ENCODE data around the gene CDR2L.

The CDR2L gene

GRCh38 chr17:74961657-74962350 lies 25.6 kb upstream of the CDR2L start:
- H3K27me3 ChIP-seq = peaks cover 0 to 28% of the 10 kb centered on the region in 2 donors
- no peak overlapping the region for H3K27ac ChIP-seq
- H3K36me3 ChIP-seq = no peaks in the 10 kb centered on the region

GRCh38 chr17:74962622-74963394 lies 24.6 kb upstream of the CDR2L start:
- no peak for TF ChIP-seq CTCF (IDR thresholded peaks at IDR 0.05)
- no peak for DNase-seq
- Histone ChIP-seq H3K36me3 (no peaks in the 10 kb centered on the region), H3K4me1 (peaks cover 0 to 7% (median 0%) of the 10 kb centered on the region in 4 donors), H3K27ac (no peak overlapping the region), H3K9me3 (no peaks in the 10 kb centered on the region), H3K4me3 (no peak overlapping the region), H3K27me3 (peaks cover 0 to 28% of the 10 kb centered on the region in 2 donors)
- intact Hi-C loops (cut with DNase I; ENCODE audit: low total_unique reads) = loop anchor here (5.0 to 10.0 kb wide), 2 partner anchors 49 to 242 kb away; partner anchors contain the start of genes MRPL58 and NUP85

More at GRCh38 chr17:74961657-74962350, 25.6 kb upstream of the CDR2L start:
- Histone ChIP-seq H3K4me1 (peaks cover 0 to 7% (median 0%) of the 10 kb centered on the region in 4 donors), H3K9me3 (no peaks in the 10 kb centered on the region), H3K4me3 (no peak overlapping the region)
- intact Hi-C loops (cut with DNase I; ENCODE audit: low total_unique reads) = loop anchor here (5.0 to 10.0 kb wide), 2 partner anchors 50 to 243 kb away; partner anchors contain the start of genes MRPL58 and NUP85
- peak; percentile 84 to 91 for DNase-seq
- TF ChIP-seq CTCF (IDR thresholded peaks at IDR 0.05) = peak; percentile 75 to 86

- intact Hi-C loops (cut with DNase I; ENCODE audit: low total_unique reads) = loop anchor here (5.0 to 10.0 kb wide), 2 partner anchors 49 to 241 kb away; partner anchors contain the start of genes MRPL58 and NUP85
- H3K36me3 ChIP-seq = no peaks in the 10 kb centered on the region
- H3K9me3 ChIP-seq = no peaks in the 10 kb centered on the region
- peaks cover 0 to 21% of the 10 kb centered on the region in 2 donors for H3K27me3 ChIP-seq
- H3K27ac ChIP-seq = no peak overlapping the region
- TF ChIP-seq CTCF (IDR thresholded peaks at IDR 0.05) = no peak
- no peak for DNase-seq
- peaks cover 0 to 13% (median 0%) of the 10 kb centered on the region in 4 donors for H3K4me1 ChIP-seq
- no peak overlapping the region for H3K4me3 ChIP-seq
Observed at GRCh38 chr17:74963656-74964055, 23.8 kb upstream of the CDR2L start.

GRCh38 chr17:74964246-74964761 lies 23.1 kb upstream of the CDR2L start:
- Histone ChIP-seq H3K4me3 (no peak overlapping the region), H3K9me3 (no peaks in the 10 kb centered on the region), H3K27ac (no peak overlapping the region), H3K27me3 (peaks cover 0 to 26% of the 10 kb centered on the region in 2 donors), H3K36me3 (no peaks in the 10 kb centered on the region), H3K4me1 (peaks cover 0 to 15% (median 0%) of the 10 kb centered on the region in 4 donors)
- intact Hi-C loops (cut with DNase I; ENCODE audit: low total_unique reads) = loop anchor here (5.0 to 10.0 kb wide), 2 partner anchors 48 to 240 kb away; partner anchors contain the start of genes MRPL58 and NUP85
- no peak for DNase-seq
- TF ChIP-seq CTCF (IDR thresholded peaks at IDR 0.05) = no peak

- intact Hi-C loops (cut with DNase I; ENCODE audit: low total_unique reads) = loop anchor here (5.0 to 10.0 kb wide), 2 partner anchors 47 to 240 kb away; partner anchors contain the start of genes MRPL58 and NUP85
- H3K36me3 ChIP-seq = no peaks in the 10 kb centered on the region
- H3K9me3 ChIP-seq = no peaks in the 10 kb centered on the region
- no peak for DNase-seq
- H3K4me3 ChIP-seq = no peak overlapping the region
- no peak overlapping the region for H3K27ac ChIP-seq
- peaks cover 0 to 15% (median 0%) of the 10 kb centered on the region in 4 donors for H3K4me1 ChIP-seq
- no peak for TF ChIP-seq CTCF (IDR thresholded peaks at IDR 0.05)
- H3K27me3 ChIP-seq = peaks cover 0 to 29% of the 10 kb centered on the region in 2 donors
Observed at GRCh38 chr17:74964988-74965622, 22.3 kb upstream of the CDR2L start.
